HG02610 (cell line): ENCODE measurements around the gene MYO1B.

Experiments
- ATAC-seq: cut with Tn5 transposase; IDR thresholded peaks from one replicate; pipeline ENCODE4 v1.9.1; 2021; ENCODE audit warnings: mild to moderate bottlenecking, moderate library complexity; ENCODE audit not compliant: unreplicated experiment

Gene MYO1B

GRCh38 chr2:191257934-191258333, 12.7 kb downstream of the MYO1B start:
- ATAC-seq: no peak

GRCh38 chr2:191258996-191259395, 13.8 kb downstream of the MYO1B start:
- no peak for ATAC-seq

DNA sequence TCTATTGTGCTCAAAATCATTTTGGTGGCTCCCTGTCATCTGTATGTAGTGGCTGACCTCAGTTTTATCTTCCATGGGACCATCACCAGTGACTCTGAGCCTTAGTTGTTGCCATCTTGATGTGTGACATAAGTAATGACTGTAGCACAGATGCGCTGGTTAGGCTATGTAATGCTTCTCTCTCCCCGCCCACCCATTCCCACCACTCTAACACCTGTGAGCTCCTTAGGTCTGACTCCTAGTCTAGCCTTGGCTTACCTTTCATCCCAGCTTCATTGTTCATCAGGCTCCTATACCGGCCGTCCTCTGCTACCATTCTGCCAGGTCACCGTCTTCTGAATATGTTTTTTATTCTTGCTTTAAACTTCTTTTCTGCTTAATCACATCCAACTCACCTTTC, 17.2 kb downstream of the MYO1B start:
- ATAC-seq: no peak

- ATAC-seq: no peak
Observed at GRCh38 chr2:191263050-191263449, 17.8 kb downstream of the MYO1B start.

GRCh38 chr2:191264647-191265081, 19.5 kb downstream of the MYO1B start:
- no peak for ATAC-seq

DNA sequence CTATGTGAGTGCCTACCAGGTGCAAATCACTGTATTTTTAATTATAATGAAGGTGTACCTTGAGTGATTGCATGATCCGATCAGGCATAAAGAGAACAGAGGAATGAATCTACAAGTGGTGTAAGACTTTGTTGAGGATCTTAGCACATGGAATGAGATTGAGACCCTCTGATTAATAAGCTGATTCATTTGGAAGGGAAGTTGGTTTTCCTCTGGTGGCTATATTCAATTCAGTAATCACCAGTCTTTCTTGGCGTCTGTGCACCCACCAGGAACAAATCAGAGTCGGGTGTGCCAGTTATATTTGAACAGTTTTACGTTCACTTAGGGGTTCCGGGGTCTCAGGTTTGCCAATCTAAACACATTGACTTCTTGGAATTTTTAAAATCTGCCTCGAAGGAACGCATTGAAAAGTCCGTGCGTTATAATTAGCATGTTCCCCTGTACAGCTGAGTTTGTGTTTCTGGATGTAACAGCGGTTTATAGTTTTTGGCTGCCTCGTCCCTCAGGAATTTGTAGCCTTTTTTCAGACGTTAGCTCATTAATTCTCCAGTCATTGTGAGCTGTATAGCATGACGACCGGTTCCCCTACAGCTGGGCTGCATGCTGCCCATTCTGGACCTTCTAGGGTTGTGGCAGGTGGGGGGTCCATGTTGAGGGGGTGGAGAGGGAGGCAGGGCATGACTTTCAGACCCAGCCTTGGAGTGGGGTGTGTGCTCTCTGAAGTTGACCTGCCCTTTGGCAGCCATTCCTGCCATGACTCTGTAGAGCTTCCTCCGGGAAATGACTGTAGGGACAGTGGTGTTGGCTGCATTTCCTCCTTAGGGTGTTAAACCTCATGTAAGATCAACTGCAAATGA, 20.3 kb downstream of the MYO1B start:
- ATAC-seq: no peak

GRCh38 chr2:191266201-191266600, 21.0 kb downstream of the MYO1B start:
- no peak for ATAC-seq

DNA sequence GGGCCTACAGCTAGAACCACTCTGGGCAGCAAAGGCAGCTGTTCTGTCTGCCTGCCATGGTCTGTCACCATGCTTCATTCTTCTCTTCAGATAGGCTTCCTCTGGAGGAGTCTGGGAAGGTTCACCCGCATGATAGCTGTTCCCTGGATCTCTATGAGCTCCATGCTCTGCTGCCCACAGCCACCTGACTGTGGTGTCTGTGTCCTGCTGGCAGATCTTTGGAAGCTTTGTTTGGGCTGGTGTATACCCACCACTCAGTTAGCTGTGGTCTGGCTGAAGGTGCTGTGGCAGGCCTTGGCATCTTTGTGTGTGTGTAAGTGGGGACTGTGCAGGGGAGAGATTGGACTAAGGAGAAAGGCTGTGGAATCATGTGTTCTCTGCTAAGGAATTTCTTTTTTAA, 23.4 kb downstream of the MYO1B start:
- no peak for ATAC-seq

DNA sequence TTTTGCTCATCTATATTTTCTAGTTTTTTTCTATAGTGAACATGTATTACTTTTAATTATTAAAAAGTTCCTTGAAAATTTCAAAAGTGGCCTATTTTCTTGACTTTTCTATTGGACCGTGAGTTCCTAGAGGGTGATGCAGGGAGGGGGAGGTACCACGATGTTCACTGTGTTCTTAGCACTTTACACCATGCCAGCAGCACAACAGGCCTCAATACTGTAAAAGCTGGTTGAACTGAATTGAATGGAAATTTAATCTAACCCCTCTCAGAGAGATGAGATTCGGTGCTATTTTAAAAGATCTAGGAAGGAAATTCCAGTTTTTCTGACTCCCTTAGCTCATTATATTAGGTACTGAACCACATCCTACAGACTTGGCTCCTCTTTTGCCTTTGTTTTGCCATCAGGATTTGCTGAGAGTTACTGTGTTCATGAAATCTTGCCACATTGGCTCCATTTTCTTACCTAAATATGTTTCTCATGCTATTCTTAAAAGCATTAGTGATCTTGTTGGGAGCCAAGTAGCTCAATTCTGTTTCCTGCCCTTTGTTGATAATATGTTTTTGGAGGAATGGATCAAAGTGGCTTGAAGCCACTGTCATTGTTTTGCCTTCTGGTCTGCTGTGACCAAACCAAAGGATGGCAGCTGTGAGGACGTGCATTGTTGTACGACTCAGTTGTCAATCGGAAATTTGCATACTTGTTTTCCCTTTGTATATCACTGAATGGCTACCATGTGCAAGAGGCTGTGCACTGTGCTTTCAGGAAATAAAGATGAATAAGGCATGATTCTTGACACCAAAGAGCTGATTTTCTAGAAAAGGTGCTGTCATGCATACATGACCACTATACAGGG, 25.3 kb downstream of the MYO1B start:
- ATAC-seq: no peak

DNA sequence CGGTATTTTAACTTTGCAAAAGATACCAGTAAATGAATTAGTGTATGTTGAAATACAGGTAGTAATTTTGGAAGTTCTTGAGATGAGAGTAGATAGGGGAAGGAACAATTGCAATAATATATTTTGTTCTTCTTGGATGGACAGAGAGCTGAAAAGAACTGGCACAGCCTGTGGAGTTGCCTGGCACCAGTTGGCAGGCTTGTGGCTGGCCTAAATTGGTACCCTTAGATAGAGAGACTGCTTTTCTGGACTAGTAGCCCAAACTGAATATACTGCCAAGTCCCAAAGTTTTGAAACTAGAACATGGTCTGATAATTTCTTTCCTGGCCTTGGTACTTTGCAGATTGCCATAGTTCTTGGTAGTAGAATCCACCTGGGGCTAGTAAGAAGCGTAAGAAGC, 26.9 kb downstream of the MYO1B start:
- no peak for ATAC-seq

- ATAC-seq: no peak
Observed at GRCh38 chr2:191274413-191274815, 29.2 kb downstream of the MYO1B start.

DNA sequence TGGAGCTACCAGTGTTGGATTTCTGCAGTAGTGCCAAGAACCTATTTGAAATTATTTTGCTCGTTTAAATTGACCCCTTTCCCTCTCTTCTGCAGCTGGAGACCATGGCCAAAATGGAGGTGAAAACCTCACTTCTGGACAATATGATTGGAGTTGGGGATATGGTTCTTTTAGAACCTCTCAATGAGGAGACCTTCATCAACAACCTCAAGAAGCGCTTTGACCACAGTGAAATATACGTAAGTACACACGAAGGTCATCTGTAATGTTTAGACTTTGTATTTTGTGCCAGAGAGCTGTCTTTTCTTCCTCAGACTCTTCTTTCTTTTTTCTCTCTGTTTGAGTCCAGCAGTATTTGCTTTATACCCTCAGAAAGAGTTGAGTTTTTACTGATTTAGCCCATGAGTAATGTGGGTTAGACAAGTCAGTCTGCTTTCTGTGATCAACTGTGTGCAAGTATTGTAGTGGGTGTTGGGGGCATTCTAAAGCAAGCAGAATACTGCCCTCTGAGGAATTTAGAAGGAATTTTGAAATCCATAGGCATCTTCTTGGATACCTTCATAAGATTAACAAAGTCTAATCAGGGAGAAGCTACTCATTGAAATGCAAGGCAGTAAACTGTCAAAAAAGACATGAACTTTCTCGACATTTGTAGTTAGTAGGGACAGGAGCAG, 31.7 kb downstream of the MYO1B start:
- no peak for ATAC-seq

DNA sequence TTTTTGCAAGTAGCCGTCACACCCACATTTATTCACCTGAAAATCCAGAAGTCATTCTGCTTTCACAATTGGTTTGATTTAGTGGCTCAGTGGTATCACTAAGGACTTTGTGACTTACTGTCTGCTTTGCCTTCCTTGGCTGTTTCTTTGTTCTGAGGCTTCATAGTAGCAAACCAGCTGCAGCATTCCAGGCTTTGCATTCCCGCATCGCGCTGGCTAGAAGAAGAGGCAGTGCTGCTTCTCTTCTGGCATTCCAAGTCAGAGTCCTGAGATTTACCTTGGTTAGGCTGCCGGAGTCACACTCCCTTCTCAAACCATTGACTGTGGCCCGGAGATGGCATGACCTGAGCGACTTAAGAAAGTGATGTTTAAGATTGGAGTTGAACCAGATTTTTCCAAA, 35.1 kb downstream of the MYO1B start:
- no peak for ATAC-seq

GRCh38 chr2:191280834-191281756, 35.9 kb downstream of the MYO1B start:
- ATAC-seq: no peak

- no peak for ATAC-seq
Observed at GRCh38 chr2:191285252-191285651, 40.0 kb downstream of the MYO1B start.

- ATAC-seq: no peak
Observed at GRCh38 chr2:191287820-191288219, 42.6 kb downstream of the MYO1B start.

- ATAC-seq: no peak
Observed at GRCh38 chr2:191289049-191289448, 43.8 kb downstream of the MYO1B start.

DNA sequence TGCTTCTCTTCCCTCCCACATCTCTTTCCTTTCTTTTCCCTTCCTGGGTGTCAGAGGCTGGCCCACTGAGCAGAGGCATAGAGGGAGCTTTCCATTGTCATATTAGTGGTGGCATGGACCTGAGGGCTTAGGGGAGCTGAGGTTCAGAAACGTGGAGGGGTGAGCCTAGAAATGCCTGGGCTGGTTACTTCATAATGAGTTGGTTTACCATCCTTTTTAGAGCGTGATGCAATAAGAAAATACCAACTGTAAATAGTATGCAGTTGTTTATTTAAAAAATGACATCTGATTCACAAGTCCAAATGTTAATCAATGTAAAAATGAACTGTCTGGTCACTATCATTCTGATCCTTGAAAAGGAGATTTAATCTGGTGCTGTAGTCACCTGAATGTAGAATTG, 46.3 kb downstream of the MYO1B start:
- ATAC-seq: no peak

DNA sequence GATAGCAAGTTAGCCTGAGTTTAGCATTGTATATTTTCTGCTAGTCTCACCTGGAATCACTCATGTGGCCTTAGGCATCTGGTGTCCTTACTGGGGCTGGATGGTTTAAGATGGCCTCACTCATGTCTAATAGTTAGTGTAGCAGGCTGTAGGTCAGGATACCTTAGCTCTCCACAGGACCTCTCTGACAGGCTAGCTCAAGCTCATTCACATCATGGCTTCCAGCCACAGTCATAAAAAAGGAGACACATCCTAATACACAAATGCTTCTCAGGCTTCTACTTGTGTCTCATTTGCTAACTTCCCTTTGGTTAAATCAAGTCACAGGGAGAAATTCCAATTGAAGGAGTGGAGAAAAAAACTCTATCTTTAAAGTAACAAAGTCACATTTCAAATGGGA, 47.7 kb downstream of the MYO1B start:
- ATAC-seq: no peak

GRCh38 chr2:191295088-191295487, 49.9 kb downstream of the MYO1B start:
- no peak for ATAC-seq
